ENCODE data around the gene IYD. TPM values are rescaled to one million over a fixed set of nuclear protein-coding genes. Genes with fewer than 3 reads are reported as not detected.

Gene IYD
- total RNA-seq, 1 experiment from 2014 or later = not detected

GRCh38 chr6:150435832-150436231 lies 67.0 kb downstream of the IYD start:
- Histone ChIP-seq H3K4me1 (ENCODE audit: insufficient read depth, low read length) (no peaks in the 10 kb centered on the region), H3K4ac (ENCODE audit: low read depth, low read length) (no peak overlapping the region), H2BK5ac (ENCODE audit: insufficient read length, low read length) (no peak overlapping the region), H4K5ac (ENCODE audit: insufficient read length, low read depth, low read length) (no peak overlapping the region), H3K9ac (ENCODE audit: extremely low read depth, insufficient read length, low read length) (no peak overlapping the region), H3K14ac (ENCODE audit: insufficient read depth, low read length) (no peak overlapping the region), H3K27ac (ENCODE audit: insufficient read length, low read depth, low read length) (no peak overlapping the region), H2BK20ac (ENCODE audit: low read depth, low read length, poor library complexity, severe bottlenecking) (no peak overlapping the region), H4K8ac (replicated peaks; ENCODE audit: insufficient read length, low read depth, low read length) (no peak overlapping the region), H3K79me1 (ENCODE audit: insufficient read depth, low read depth, low read length, poor library complexity, severe bottlenecking) (no peaks in the 10 kb centered on the region), H2BK12ac (ENCODE audit: insufficient read length, low read depth, low read length) (no peak overlapping the region), H4K20me1 (ENCODE audit: control insufficient read depth, insufficient read depth, insufficient read length) (no peaks in the 10 kb centered on the region), H3K27me3 (ENCODE audit: insufficient read depth, low read length) (no peaks in the 10 kb centered on the region), H3K56ac (ENCODE audit: insufficient read length, low read depth, low read length) (no peak overlapping the region), H3T11ph (ENCODE audit: low read length) (no peak overlapping the region), H2BK15ac (ENCODE audit: low read depth, low read length) (no peak overlapping the region), H3K23ac (ENCODE audit: insufficient read length, low read depth, low read length) (no peak overlapping the region), H3K79me2 (ENCODE audit: insufficient read depth, low read length) (no peaks in the 10 kb centered on the region), H3K23me2 (ENCODE audit: insufficient read length, low read depth, low read length, poor library complexity, severe bottlenecking) (no peaks in the 10 kb centered on the region), H2AK5ac (ENCODE audit: insufficient read length, low read length) (no peak overlapping the region), H3K18ac (ENCODE audit: insufficient read length, low read depth, low read length) (no peak overlapping the region), H2BK120ac (ENCODE audit: low read depth, low read length, poor library complexity, severe bottlenecking) (no peak overlapping the region), H3K9me3 (ENCODE audit: control insufficient read depth, low read depth, low read length) (no peaks in the 10 kb centered on the region), H3K4me2 (ENCODE audit: insufficient read depth, insufficient read length, low read length) (no peak overlapping the region), H2AFZ (ENCODE audit: low read length) (no peak overlapping the region), H4K91ac (ENCODE audit: insufficient read length, low read depth, low read length) (no peak overlapping the region)
- H3K36me3 Mint-ChIP-seq (ENCODE audit: insufficient read depth in 1 of 3, low read depth in 3 of 3) = no peaks in the 10 kb centered on the region; a peak in 1 of 7 replicates
- no peak for DNase-seq
- no peaks in the 10 kb centered on the region; a peak in 1 of 4 replicates for H3K4me1 Mint-ChIP-seq
- no CpG with 5 or more reads among the region's 10 CpGs for WGBS (ENCODE audit: extremely low coverage, insufficient read length, low lambda C conversion rate)
- H3K27me3 Mint-ChIP-seq (ENCODE audit: low read depth) = peaks cover 5% of the 10 kb centered on the region
- H3K27ac Mint-ChIP-seq = no peak overlapping the region
- H3K9me3 Mint-ChIP-seq = no peaks in the 10 kb centered on the region; a peak in 2 of 5 replicates
- H3K4me3 Mint-ChIP-seq = no peak overlapping the region
- TF ChIP-seq CTCF (conservative IDR thresholded peaks at IDR 0.05) = no peak
